GM23338 (cell line): ENCODE measurements around the gene SLC6A19. TPM values are rescaled to one million over a fixed set of nuclear protein-coding genes. Genes with fewer than 3 reads are reported as not detected.

Source experiments
- ATAC-seq: fragments of 200-7000 bp; cut with Tn5 transposase; 3 replicates; pipeline ENCODE4 v1.9.1; 2020
- DNase-seq: peaks from one replicate; pipeline ENCODE4 v3.0.0-alpha.2; 2015; ENCODE audit warnings: low spot score
- H2AFZ ChIP-seq: fragments of 200-600 bp; sonication (generic); 2 replicates; pipeline ENCODE4 v1.8.0; 2016; ENCODE audit warnings: antibody characterized with exemption, mild to moderate bottlenecking, moderate library complexity
- H3F3A ChIP-seq: fragments of 200-600 bp; sonication (generic); replicated peaks from 2 replicates; pipeline ENCODE4 v1.8.0; 2017; ENCODE audit warnings: antibody characterized with exemption, mixed run types, low read depth
- H3K27ac ChIP-seq: fragments of 200-600 bp; sonication (generic); 2 replicates; pipeline ENCODE4 v1.6.1; 2016; ENCODE audit warnings: low read depth
- H3K27me3 ChIP-seq: fragments of 200-600 bp; sonication (generic); 2 replicates; pipeline ENCODE4 v1.8.0; 2016; ENCODE audit warnings: mild to moderate bottlenecking, mixed run types, moderate library complexity; ENCODE audit not compliant: insufficient read depth
- H3K36me3 ChIP-seq: fragments of 200-600 bp; sonication (generic); 2 replicates; pipeline ENCODE4 v1.8.0; 2016; ENCODE audit warnings: mild to moderate bottlenecking; ENCODE audit not compliant: insufficient read depth
- H3K4me1 ChIP-seq: fragments of 200-600 bp; sonication (generic); 2 replicates; pipeline ENCODE4 v1.8.0; 2016; ENCODE audit warnings: mild to moderate bottlenecking, moderate library complexity; ENCODE audit not compliant: insufficient read depth
- H3K4me2 ChIP-seq: fragments of 200-600 bp; sonication (generic); 2 replicates; pipeline ENCODE4 v1.7.1; 2017; ENCODE audit warnings: mixed run types
- H3K4me3 ChIP-seq: fragments of 200-600 bp; sonication (generic); 2 replicates; pipeline ENCODE4 v1.6.1; 2016; ENCODE audit warnings: mixed run types
- H3K79me2 ChIP-seq: fragments of 200-600 bp; sonication (generic); replicated peaks from 2 replicates; pipeline ENCODE4 v1.8.0; 2017; ENCODE audit warnings: mild to moderate bottlenecking; ENCODE audit not compliant: insufficient read depth
- H3K9me2 ChIP-seq: fragments of 200-600 bp; sonication (generic); 2 replicates; pipeline ENCODE4 v1.8.0; 2017; ENCODE audit not compliant: insufficient read depth
- H4K20me1 ChIP-seq: fragments of 200-600 bp; sonication (generic); replicated peaks from 2 replicates; pipeline ENCODE4 v1.8.0; 2017; ENCODE audit warnings: mild to moderate bottlenecking; ENCODE audit not compliant: insufficient read depth
- H3K27ac Mint-ChIP-seq: 2 replicates; pipeline ENCODE4 v1.8.0; 2020; ENCODE audit warnings: inconsistent platforms, mild to moderate bottlenecking, moderate library complexity, mixed read lengths
- H3K27me3 Mint-ChIP-seq: 3 replicates; pipeline ENCODE4 v1.8.0; 2022; ENCODE audit warnings: low read depth, mild to moderate bottlenecking, moderate library complexity, mixed read lengths, inconsistent platforms; ENCODE audit not compliant: insufficient read depth, poor library complexity
- H3K36me3 Mint-ChIP-seq: 3 replicates; pipeline ENCODE4 v1.8.0; 2021; ENCODE audit warnings: low read depth, mild to moderate bottlenecking, inconsistent platforms, moderate library complexity, mixed read lengths
- H3K4me1 Mint-ChIP-seq: 3 replicates; pipeline ENCODE4 v1.8.0; 2020; ENCODE audit warnings: mild to moderate bottlenecking, inconsistent platforms, mixed read lengths
- H3K4me3 Mint-ChIP-seq: 3 replicates; pipeline ENCODE4 v1.8.0; 2021; ENCODE audit warnings: moderate library complexity, mild to moderate bottlenecking, inconsistent platforms, mixed read lengths
- H3K9me3 Mint-ChIP-seq: 3 replicates; pipeline ENCODE4 v1.8.0; 2020; ENCODE audit warnings: moderate library complexity, mild to moderate bottlenecking, inconsistent platforms, mixed read lengths
- EZH2 ChIP-seq: fragments of 200-600 bp; sonication (generic); IDR thresholded peaks from one replicate; pipeline ENCODE4 v1.8.0; 2017; ENCODE audit warnings: antibody characterized with exemption, mild to moderate bottlenecking, low read depth; ENCODE audit not compliant: unreplicated experiment
- EZH2phosphoT487 ChIP-seq: fragments of 200-600 bp; sonication (generic); IDR thresholded peaks from one replicate; pipeline ENCODE4 v1.8.1; 2018; ENCODE audit warnings: antibody characterized with exemption; ENCODE audit not compliant: unreplicated experiment
- NANOG ChIP-seq: IDR thresholded peaks from 2 replicates; pipeline ENCODE4 v1.6.1; 2016; ENCODE audit warnings: antibody characterized with exemption, borderline replicate concordance
- POLR2AphosphoS5 ChIP-seq: IDR thresholded peaks from 2 replicates; pipeline ENCODE4 v1.6.1; 2016; ENCODE audit warnings: antibody characterized with exemption, low read depth
- STAT1 ChIP-seq: IDR thresholded peaks from one replicate; pipeline ENCODE4 v1.6.1; 2016; ENCODE audit warnings: antibody characterized with exemption; ENCODE audit not compliant: unreplicated experiment
- ZNF114 ChIP-seq: fragments of 250-450 bp; sonication (Bioruptor Pico); IDR thresholded peaks from 2 replicates; pipeline ENCODE4 v1.5.0; 2020; ENCODE audit warnings: mild to moderate bottlenecking, moderate library complexity
- polyA plus RNA-seq: library from polyadenylated mRNA; unstranded; fragments of >200 nt; fragmentation: Nextera tagmentation; extraction: Ambion mirVana; gene quantifications from 2 replicates; pipeline ENCODE4 v1.2.1, GENCODE V29; 2016
- total RNA-seq: library from RNA; depleted of rRNA; stranded (reverse); fragments of >200 nt; shearing (Covaris generic); gene quantifications from 2 replicates; pipeline ENCODE4 v1.2.3, GENCODE V29; 2014
- TF ChIP-seq, protein P1 (sequence below), 2 experiments: fragments of 200-600 bp in 1 of 2; sonication (generic) in 1 of 2; conservative IDR thresholded peaks; 2 replicates each; pipeline versions ENCODE4 v1.5.1 to v1.6.1; 2016 to 2017; ENCODE audit warnings: antibody characterized with exemption in 2 of 2, low read depth in 2 of 2, mild to moderate bottlenecking in 2 of 2, moderate library complexity in 1 of 2
- TF ChIP-seq, protein P2 (sequence below): IDR thresholded peaks from 2 replicates; pipeline ENCODE4 v1.6.1; 2016; ENCODE audit warnings: antibody characterized with exemption

Gene SLC6A19
- total and polyA plus RNA-seq, 2 experiments from 2014 or later: not detected

DNA sequence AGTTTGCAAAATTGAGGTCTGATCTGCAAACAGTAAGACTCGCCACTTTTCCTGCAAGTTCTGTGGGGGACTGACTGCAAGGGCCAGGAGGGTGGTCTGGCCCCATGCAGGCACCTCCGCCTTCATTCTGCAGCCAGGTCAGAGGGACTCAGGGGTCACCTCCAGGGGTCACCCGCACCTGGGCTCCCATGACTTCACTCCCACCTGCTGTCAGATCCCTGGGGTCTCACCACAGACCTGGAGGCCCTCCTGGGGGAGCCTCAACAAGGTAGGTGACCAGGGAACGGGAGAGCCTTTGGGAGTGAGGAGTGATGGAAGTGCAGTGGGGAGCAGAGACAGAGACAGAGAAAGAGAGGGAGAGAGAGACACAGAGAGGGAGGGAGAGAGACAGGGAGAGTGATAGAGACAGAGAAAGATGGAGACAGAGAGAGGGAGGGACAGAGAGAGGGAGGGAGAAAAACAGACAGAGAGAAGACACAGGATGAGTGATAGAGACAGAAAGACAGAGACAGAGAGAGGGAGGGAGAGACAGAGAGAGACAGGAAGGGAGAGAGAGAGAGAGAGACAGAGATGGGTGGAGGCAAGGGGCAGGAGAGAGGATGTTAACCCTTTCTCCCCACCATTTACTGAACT, 41.5 kb upstream of the SLC6A19 start:
- Histone ChIP-seq H4K20me1 (no peaks in the 10 kb centered on the region), H3K79me2 (no peaks in the 10 kb centered on the region), H3K4me3 (no peak overlapping the region), H3K9me2 (no peaks in the 10 kb centered on the region), H3F3A (no peaks in the 10 kb centered on the region), H3K27ac (no peak overlapping the region), H2AFZ (no peak overlapping the region), H3K4me1 (no peaks in the 10 kb centered on the region), H3K27me3 (peaks cover 16% of the 10 kb centered on the region), H3K4me2 (no peak overlapping the region), H3K36me3 (no peaks in the 10 kb centered on the region)
- no peak for DNase-seq
- Mint-ChIP-seq H3K9me3 (peaks cover 9% of the 10 kb centered on the region), H3K27me3 (peaks cover 34% of the 10 kb centered on the region), H3K4me1 (no peaks in the 10 kb centered on the region), H3K4me3 (no peak overlapping the region), H3K36me3 (peaks cover 8% of the 10 kb centered on the region; the same call in 1 of the 3 replicates), H3K27ac (no peak overlapping the region)
- ATAC-seq: no peak
- no peak for TF ChIP-seq STAT1
- no peak for TF ChIP-seq NANOG
- TF ChIP-seq, protein P1, sequence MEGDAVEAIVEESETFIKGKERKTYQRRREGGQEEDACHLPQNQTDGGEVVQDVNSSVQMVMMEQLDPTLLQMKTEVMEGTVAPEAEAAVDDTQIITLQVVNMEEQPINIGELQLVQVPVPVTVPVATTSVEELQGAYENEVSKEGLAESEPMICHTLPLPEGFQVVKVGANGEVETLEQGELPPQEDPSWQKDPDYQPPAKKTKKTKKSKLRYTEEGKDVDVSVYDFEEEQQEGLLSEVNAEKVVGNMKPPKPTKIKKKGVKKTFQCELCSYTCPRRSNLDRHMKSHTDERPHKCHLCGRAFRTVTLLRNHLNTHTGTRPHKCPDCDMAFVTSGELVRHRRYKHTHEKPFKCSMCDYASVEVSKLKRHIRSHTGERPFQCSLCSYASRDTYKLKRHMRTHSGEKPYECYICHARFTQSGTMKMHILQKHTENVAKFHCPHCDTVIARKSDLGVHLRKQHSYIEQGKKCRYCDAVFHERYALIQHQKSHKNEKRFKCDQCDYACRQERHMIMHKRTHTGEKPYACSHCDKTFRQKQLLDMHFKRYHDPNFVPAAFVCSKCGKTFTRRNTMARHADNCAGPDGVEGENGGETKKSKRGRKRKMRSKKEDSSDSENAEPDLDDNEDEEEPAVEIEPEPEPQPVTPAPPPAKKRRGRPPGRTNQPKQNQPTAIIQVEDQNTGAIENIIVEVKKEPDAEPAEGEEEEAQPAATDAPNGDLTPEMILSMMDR (conservative IDR thresholded peaks at IDR 0.05; ENCODE audit: low read depth in 2 of 2): no peak
- TF ChIP-seq EZH2phosphoT487: no peak
- TF ChIP-seq, protein P2, sequence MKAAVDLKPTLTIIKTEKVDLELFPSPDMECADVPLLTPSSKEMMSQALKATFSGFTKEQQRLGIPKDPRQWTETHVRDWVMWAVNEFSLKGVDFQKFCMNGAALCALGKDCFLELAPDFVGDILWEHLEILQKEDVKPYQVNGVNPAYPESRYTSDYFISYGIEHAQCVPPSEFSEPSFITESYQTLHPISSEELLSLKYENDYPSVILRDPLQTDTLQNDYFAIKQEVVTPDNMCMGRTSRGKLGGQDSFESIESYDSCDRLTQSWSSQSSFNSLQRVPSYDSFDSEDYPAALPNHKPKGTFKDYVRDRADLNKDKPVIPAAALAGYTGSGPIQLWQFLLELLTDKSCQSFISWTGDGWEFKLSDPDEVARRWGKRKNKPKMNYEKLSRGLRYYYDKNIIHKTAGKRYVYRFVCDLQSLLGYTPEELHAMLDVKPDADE: no peak

- H4K20me1 ChIP-seq: no peaks in the 10 kb centered on the region
- no peaks in the 10 kb centered on the region for H3K79me2 ChIP-seq
- H3K27me3 ChIP-seq: peaks cover 8% of the 10 kb centered on the region
- peaks cover 9% of the 10 kb centered on the region for H3K9me3 Mint-ChIP-seq
- H3K9me2 ChIP-seq: no peaks in the 10 kb centered on the region
- H3K27me3 Mint-ChIP-seq: peaks cover 34% of the 10 kb centered on the region
- peaks cover 8% of the 10 kb centered on the region; the same call in 1 of the 3 replicates for H3K36me3 Mint-ChIP-seq
- H3K4me3 Mint-ChIP-seq: no peak overlapping the region
- no peak overlapping the region for H3K27ac ChIP-seq
- no peak overlapping the region for H3K4me2 ChIP-seq
- H3K4me1 ChIP-seq: no peaks in the 10 kb centered on the region
- H2AFZ ChIP-seq: no peak overlapping the region
- no peaks in the 10 kb centered on the region for H3K4me1 Mint-ChIP-seq
- H3K36me3 ChIP-seq: no peaks in the 10 kb centered on the region
- H3F3A ChIP-seq: no peaks in the 10 kb centered on the region
- no peak overlapping the region for H3K27ac Mint-ChIP-seq
- DNase-seq (no peak), ATAC-seq (no peak)
- no peak overlapping the region for H3K4me3 ChIP-seq
- TF ChIP-seq, protein P1 (conservative IDR thresholded peaks at IDR 0.05; ENCODE audit: low read depth in 2 of 2): no peak
- TF ChIP-seq EZH2 (no peak), NANOG (no peak), ZNF114 (no peak), POLR2AphosphoS5 (no peak)
These were observed 40.1 kb upstream of the SLC6A19 start for GRCh38 chr5:1161108-1161832.
